Neutrophil (primary cell): ENCODE data around the gene USP10.
"Not testable (repeated sequence)": the region's sequence is repeated elsewhere in the genome, so short reads cannot be mapped to it uniquely, and the experiment has no call there.

Experiments used
- H3K27ac ChIP-seq: fragments of 200-600 bp; sonication (generic); 2 replicates; pipeline ENCODE4 v1.5.1; 2016; ENCODE audit warnings: mild to moderate bottlenecking, moderate library complexity
- H3K27me3 ChIP-seq: fragments of 200-600 bp; sonication (generic); 2 replicates; pipeline ENCODE4 v1.6.0; 2016; ENCODE audit warnings: mild to moderate bottlenecking
- H3K36me3 ChIP-seq: fragments of 200-600 bp; sonication (generic); 2 replicates; pipeline ENCODE4 v1.5.1; 2017
- H3K4me1 ChIP-seq, 2 experiments: fragments of 200-600 bp in 1 of 2; sonication (generic) in 1 of 2; 1 replicate in 1 of 2; 2 replicates in 1 of 2; pipeline versions ENCODE4 v1.5.1 to v1.6.1; 2013 to 2016; ENCODE audit warnings: low read depth in 1 of 2, low read length in 1 of 2, mild to moderate bottlenecking in 1 of 2, moderate library complexity in 1 of 2; ENCODE audit not compliant: control insufficient read depth in 1 of 2, insufficient read depth in 1 of 2
- H3K4me3 ChIP-seq, 2 experiments: fragments of 200-600 bp in 1 of 2; sonication (generic) in 1 of 2; 1 replicate in 1 of 2; 2 replicates in 1 of 2; pipeline ENCODE4 v1.5.1; 2013 to 2016; ENCODE audit warnings: low read depth in 1 of 2, low read length in 1 of 2, mild to moderate bottlenecking in 1 of 2, moderate library complexity in 1 of 2
- H3K9me3 ChIP-seq: fragments of 200-600 bp; sonication (generic); 2 replicates; pipeline ENCODE4 v1.5.1; 2016
- CTCF ChIP-seq: fragments of 200-600 bp; sonication (generic); IDR thresholded peaks from 2 replicates; pipeline ENCODE4 v1.5.1; 2016; ENCODE audit warnings: antibody characterized with exemption

Gene USP10

DNA sequence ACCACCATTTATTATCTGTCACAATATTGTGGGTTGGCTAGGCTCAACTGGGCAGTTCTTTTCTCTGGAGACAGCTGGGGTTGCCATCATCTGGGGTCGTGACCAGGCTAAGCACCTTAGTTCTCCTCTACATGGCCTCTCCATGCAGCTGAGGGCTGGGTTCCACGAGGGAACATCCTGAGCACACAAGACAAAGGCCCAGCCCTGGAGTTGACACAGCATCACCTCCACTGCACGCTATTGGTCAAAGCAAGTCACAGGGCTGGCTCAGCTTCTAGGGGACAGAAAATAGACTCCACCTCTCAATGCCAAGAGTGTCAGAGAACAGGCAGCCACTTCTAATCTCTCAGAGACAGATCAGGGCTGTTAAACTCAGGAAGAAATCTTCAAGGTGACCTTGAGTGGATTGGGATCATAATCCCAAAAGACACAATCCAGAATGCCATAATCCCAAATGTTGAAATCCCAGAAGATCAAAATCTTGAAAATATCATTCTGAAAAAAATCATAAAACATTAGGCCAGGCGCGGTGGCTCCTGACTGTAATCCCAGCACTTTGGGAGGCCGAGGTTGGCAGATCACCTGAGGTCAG is 13.0 kb upstream of the USP10 start:
- TF ChIP-seq CTCF, result no peak
- Histone ChIP-seq H3K27me3 (peaks cover 22% of the 10 kb centered on the region), H3K9me3 (no peaks in the 10 kb centered on the region), H3K4me1 (peaks cover 6 to 7% of the 10 kb centered on the region in 2 experiments), H3K4me3 (no peak overlapping the region), H3K27ac (no peak overlapping the region), H3K36me3 (no peaks in the 10 kb centered on the region)

DNA sequence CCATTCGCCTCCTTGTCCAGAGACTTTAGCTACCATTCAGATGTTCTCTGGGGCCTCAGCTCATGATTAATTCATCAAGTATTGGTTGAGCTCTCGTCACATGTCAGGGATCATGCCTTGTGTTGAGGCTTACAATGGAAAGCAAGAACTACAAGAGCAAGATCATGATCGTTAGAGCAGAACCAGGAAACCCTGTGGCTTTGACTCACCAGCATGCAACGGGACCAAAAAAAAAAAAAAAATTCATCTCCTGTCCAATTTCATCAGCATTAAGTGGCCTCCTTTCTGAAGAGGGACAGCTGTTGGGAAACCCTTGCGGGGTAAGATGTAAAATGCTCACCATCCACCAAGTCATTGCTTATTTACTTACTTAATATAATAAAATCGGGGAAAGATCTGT is 12.1 kb upstream of the USP10 start:
- TF ChIP-seq CTCF, result no peak
- no peaks in the 10 kb centered on the region for H3K9me3 ChIP-seq
- no peak overlapping the region for H3K27ac ChIP-seq
- no peak overlapping the region for H3K4me3 ChIP-seq
- H3K4me1 ChIP-seq, result peaks cover 15 to 16% of the 10 kb centered on the region in 2 experiments
- H3K27me3 ChIP-seq, result peaks cover 22% of the 10 kb centered on the region
- no peaks in the 10 kb centered on the region for H3K36me3 ChIP-seq

GRCh38 chr16:84688163-84688562 is 11.6 kb upstream of the USP10 start:
- H3K27ac ChIP-seq, H3K36me3 ChIP-seq, H3K9me3 ChIP-seq, H3K4me3 ChIP-seq: not testable (repeated sequence)
- H3K27me3 ChIP-seq, result peaks cover 20% of the 10 kb centered on the region
- peaks cover 19 to 20% of the 10 kb centered on the region in 2 experiments for H3K4me1 ChIP-seq

GRCh38 chr16:84689111-84689510 is 10.7 kb upstream of the USP10 start:
- Histone ChIP-seq H3K9me3 (no peaks in the 10 kb centered on the region), H3K4me3 (no peak overlapping the region), H3K4me1 (peaks cover 19 to 22% of the 10 kb centered on the region in 2 experiments), H3K27me3 (peaks cover 11% of the 10 kb centered on the region), H3K36me3 (no peaks in the 10 kb centered on the region), H3K27ac (no peak overlapping the region)
- no peak for TF ChIP-seq CTCF

GRCh38 chr16:84690088-84690819 is 9.5 kb upstream of the USP10 start:
- H3K4me3 ChIP-seq, result no peak overlapping the region
- H3K4me1 ChIP-seq, result peaks cover 19 to 22% of the 10 kb centered on the region in 2 experiments
- H3K27ac ChIP-seq, result no peak overlapping the region
- no peak for TF ChIP-seq CTCF
- H3K9me3 ChIP-seq, result no peaks in the 10 kb centered on the region
- H3K36me3 ChIP-seq, result no peaks in the 10 kb centered on the region
- no peaks in the 10 kb centered on the region for H3K27me3 ChIP-seq
